ENCODE measurements around the gene PTGIR. TPM values are rescaled to one million over a fixed set of nuclear protein-coding genes. Genes with fewer than 3 reads are reported as not detected.
A peak's percentile ranks its signal among the peaks of the same experiment; 100 is the strongest.

Gene PTGIR
- polyA plus RNA-seq, 2 of the 4 experiments (the other 2 are of a cell fraction): 0.06 TPM; not detected in 1

- Histone ChIP-seq H3K4me1 (0 out of 3 replicates have a peak, but pooled peaks cover 8% of the 10 kb centered on the region), H3K4me2 (no peak overlapping the region), H3K27ac (no peak overlapping the region), H3K9me3 (no peaks in the 10 kb centered on the region), H3K4me3 (no peak overlapping the region)
- WGBS (ENCODE audit: missing lambda C conversion rate): 79% methylated on average over 9 of the region's 9 CpGs
- DNase-seq (ENCODE audit: low read depth in 1 of 2, low spot score in 1 of 2) (no peak), FAIRE-seq (no peak), ATAC-seq (no peak)
- ChIA-PET CTCF (interaction anchor here (0.6 to 34.1 kb wide), 11 partner anchors 5 to 222 kb away, joined by 3 to 737 read pairs (median 7); partner anchors contain the start of genes CALM3, DACT3, GNG8 and PTGIR), POLR2A (no interaction called here)
- no peak for TF ChIP-seq CTCF (IDR thresholded peaks at IDR 0.05)
- TF ChIP-seq BHLHE40 (IDR thresholded peaks at IDR 0.05; ENCODE audit: low read depth, low read length): no peak
- no peak for TF ChIP-seq HMGXB4 (CRISPR knock-in tag; IDR thresholded peaks at IDR 0.05; ENCODE audit: borderline replicate concordance)
- TF ChIP-seq KDM5A (IDR thresholded peaks at IDR 0.05): no peak
- TF ChIP-seq SMC3 (IDR thresholded peaks at IDR 0.05): no peak
Measured at GRCh38 chr19:46618670-46619231, 6.1 kb downstream of the PTGIR start.

GRCh38 chr19:46617601-46618000 lies 7.3 kb downstream of the PTGIR start:
- H3K4me2 ChIP-seq: no peak overlapping the region
- TF ChIP-seq EP300 (IDR thresholded peaks at IDR 0.05) (no peak), FOSB (CRISPR knock-in tag; IDR thresholded peaks at IDR 0.05) (no peak)
- ATAC-seq (peak; percentile 4 to 12; a peak in 3 of 6 replicates), DNase-seq (ENCODE audit: low read depth in 1 of 2, low spot score in 1 of 2) (no peak), FAIRE-seq (no peak)
- ChIA-PET CTCF (interaction anchor here (0.6 to 34.1 kb wide), 19 partner anchors 6 to 268 kb away, joined by 3 to 737 read pairs (median 5); partner anchors contain the start of genes CALM3, DACT3, GNG8 and PTGIR), POLR2A (interaction anchor here (0.5 to 1.5 kb wide), 3 partner anchors 17 to 46 kb away, joined by 3 to 10 read pairs (median 3); partner anchors contain the start of gene CALM3)
- H3K27ac ChIP-seq: no peak overlapping the region
- no peaks in the 10 kb centered on the region for H3K9me3 ChIP-seq
- 0 out of 3 replicates have a peak, but pooled peaks cover 8% of the 10 kb centered on the region for H3K4me1 ChIP-seq
- H3K4me3 ChIP-seq: no peak overlapping the region
- WGBS (ENCODE audit: missing lambda C conversion rate): 69% methylated on average over 6 of the region's 6 CpGs

GRCh38 chr19:46616631-46617322 lies 8.1 kb downstream of the PTGIR start:
- ChIA-PET POLR2A (interaction anchor here (0.5 to 1.5 kb wide), 4 partner anchors 16 to 526 kb away, joined by 3 to 10 read pairs (median 3); partner anchors contain the start of gene CALM3), CTCF (interaction anchor here (0.7 to 34.1 kb wide), 27 partner anchors 7 to 306 kb away, joined by 3 to 737 read pairs (median 5); partner anchors contain the start of genes CALM3, DACT3, GNG8 and PTGIR)
- WGBS (ENCODE audit: missing lambda C conversion rate): 37% methylated on average over 17 of the region's 17 CpGs
- Histone ChIP-seq H3K4me1 (0 out of 3 replicates have a peak, but pooled peaks cover 8% of the 10 kb centered on the region), H3K9me3 (no peaks in the 10 kb centered on the region), H3K4me3 (no peak overlapping the region), H3K27ac (no peak overlapping the region), H3K4me2 (no peak overlapping the region)
- no peak for TF ChIP-seq TP53 (CRISPR knock-in tag; IDR thresholded peaks at IDR 0.05)
- TF ChIP-seq BHLHE40 (IDR thresholded peaks at IDR 0.05; ENCODE audit: low read depth, low read length): no peak
- peak; percentile 76 for TF ChIP-seq SMC3 (IDR thresholded peaks at IDR 0.05)
- TF ChIP-seq CTCF (IDR thresholded peaks at IDR 0.05): peak; percentile 75
- TF ChIP-seq MAX (IDR thresholded peaks at IDR 0.05): 0 out of 2 replicates have a peak, but pooled peaks have one; percentile 22
- TF ChIP-seq ATOH8 (CRISPR knock-in tag; IDR thresholded peaks at IDR 0.05; ENCODE audit: low read depth): no peak
- TF ChIP-seq ZFP36 (IDR thresholded peaks at IDR 0.05; ENCODE audit: borderline replicate concordance, partially characterized antibody): no peak
- no peak for TF ChIP-seq CHD2 (IDR thresholded peaks at IDR 0.05; ENCODE audit: low read length, partially characterized antibody)
- no peak for TF ChIP-seq MAZ (IDR thresholded peaks at IDR 0.05; ENCODE audit: borderline replicate concordance, low read depth, low read length)
- no peak for TF ChIP-seq REST (IDR thresholded peaks at IDR 0.05)
- no peak for TF ChIP-seq FOSB (CRISPR knock-in tag; IDR thresholded peaks at IDR 0.05)
- TF ChIP-seq HEYL (CRISPR knock-in tag; IDR thresholded peaks at IDR 0.05): no peak
- no peak for TF ChIP-seq ZNF302 (CRISPR knock-in tag; IDR thresholded peaks at IDR 0.05)
- peak; percentile 62 to 69 for TF ChIP-seq RAD21 (conservative IDR thresholded peaks at IDR 0.05 in 1 of 2, IDR thresholded peaks at IDR 0.05 in 1 of 2)
- no peak for TF ChIP-seq NFE2L2 (conservative IDR thresholded peaks at IDR 0.05; ENCODE audit: low read length)
- ATAC-seq (peak; percentile 89 to 91), FAIRE-seq (no peak), DNase-seq (ENCODE audit: low read depth in 1 of 2, low spot score in 1 of 2) (peak; percentile 77 to 96)

Data from A549 (cell line).